GM23338 (cell line): ENCODE data around the gene SP6. TPM values are rescaled to one million over a fixed set of nuclear protein-coding genes. Genes with fewer than 3 reads are reported as not detected.

Experiments
- ATAC-seq: fragments of 200-7000 bp; cut with Tn5 transposase; 3 replicates; pipeline ENCODE4 v1.9.1; 2020
- DNase-seq: peaks from one replicate; pipeline ENCODE4 v3.0.0-alpha.2; 2015; ENCODE audit warnings: low spot score
- H2AFZ ChIP-seq: fragments of 200-600 bp; sonication (generic); 2 replicates; pipeline ENCODE4 v1.8.0; 2016; ENCODE audit warnings: antibody characterized with exemption, mild to moderate bottlenecking, moderate library complexity
- H3F3A ChIP-seq: fragments of 200-600 bp; sonication (generic); replicated peaks from 2 replicates; pipeline ENCODE4 v1.8.0; 2017; ENCODE audit warnings: antibody characterized with exemption, mixed run types, low read depth
- H3K27ac ChIP-seq: fragments of 200-600 bp; sonication (generic); 2 replicates; pipeline ENCODE4 v1.6.1; 2016; ENCODE audit warnings: low read depth
- H3K27me3 ChIP-seq: fragments of 200-600 bp; sonication (generic); 2 replicates; pipeline ENCODE4 v1.8.0; 2016; ENCODE audit warnings: mild to moderate bottlenecking, mixed run types, moderate library complexity; ENCODE audit not compliant: insufficient read depth
- H3K36me3 ChIP-seq: fragments of 200-600 bp; sonication (generic); 2 replicates; pipeline ENCODE4 v1.8.0; 2016; ENCODE audit warnings: mild to moderate bottlenecking; ENCODE audit not compliant: insufficient read depth
- H3K4me1 ChIP-seq: fragments of 200-600 bp; sonication (generic); 2 replicates; pipeline ENCODE4 v1.8.0; 2016; ENCODE audit warnings: mild to moderate bottlenecking, moderate library complexity; ENCODE audit not compliant: insufficient read depth
- H3K4me2 ChIP-seq: fragments of 200-600 bp; sonication (generic); 2 replicates; pipeline ENCODE4 v1.7.1; 2017; ENCODE audit warnings: mixed run types
- H3K4me3 ChIP-seq: fragments of 200-600 bp; sonication (generic); 2 replicates; pipeline ENCODE4 v1.6.1; 2016; ENCODE audit warnings: mixed run types
- H3K79me2 ChIP-seq: fragments of 200-600 bp; sonication (generic); replicated peaks from 2 replicates; pipeline ENCODE4 v1.8.0; 2017; ENCODE audit warnings: mild to moderate bottlenecking; ENCODE audit not compliant: insufficient read depth
- H3K9me2 ChIP-seq: fragments of 200-600 bp; sonication (generic); 2 replicates; pipeline ENCODE4 v1.8.0; 2017; ENCODE audit not compliant: insufficient read depth
- H4K20me1 ChIP-seq: fragments of 200-600 bp; sonication (generic); replicated peaks from 2 replicates; pipeline ENCODE4 v1.8.0; 2017; ENCODE audit warnings: mild to moderate bottlenecking; ENCODE audit not compliant: insufficient read depth
- H3K27ac Mint-ChIP-seq: 2 replicates; pipeline ENCODE4 v1.8.0; 2020; ENCODE audit warnings: inconsistent platforms, mild to moderate bottlenecking, moderate library complexity, mixed read lengths
- H3K27me3 Mint-ChIP-seq: 3 replicates; pipeline ENCODE4 v1.8.0; 2022; ENCODE audit warnings: low read depth, mild to moderate bottlenecking, moderate library complexity, mixed read lengths, inconsistent platforms; ENCODE audit not compliant: insufficient read depth, poor library complexity
- H3K36me3 Mint-ChIP-seq: 3 replicates; pipeline ENCODE4 v1.8.0; 2021; ENCODE audit warnings: low read depth, mild to moderate bottlenecking, inconsistent platforms, moderate library complexity, mixed read lengths
- H3K4me1 Mint-ChIP-seq: 3 replicates; pipeline ENCODE4 v1.8.0; 2020; ENCODE audit warnings: mild to moderate bottlenecking, inconsistent platforms, mixed read lengths
- H3K4me3 Mint-ChIP-seq: 3 replicates; pipeline ENCODE4 v1.8.0; 2021; ENCODE audit warnings: moderate library complexity, mild to moderate bottlenecking, inconsistent platforms, mixed read lengths
- H3K9me3 Mint-ChIP-seq: 3 replicates; pipeline ENCODE4 v1.8.0; 2020; ENCODE audit warnings: moderate library complexity, mild to moderate bottlenecking, inconsistent platforms, mixed read lengths
- CREB1 ChIP-seq: fragments of 250-450 bp; sonication (Bioruptor Pico); IDR thresholded peaks from 2 replicates; pipeline ENCODE4 v1.5.0; 2020; ENCODE audit warnings: low read depth, mild to moderate bottlenecking, moderate library complexity
- EZH2phosphoT487 ChIP-seq: fragments of 200-600 bp; sonication (generic); IDR thresholded peaks from one replicate; pipeline ENCODE4 v1.8.1; 2018; ENCODE audit warnings: antibody characterized with exemption; ENCODE audit not compliant: unreplicated experiment
- JUNB ChIP-seq: IDR thresholded peaks from one replicate; pipeline ENCODE4 v1.6.1; 2016; ENCODE audit warnings: antibody characterized with exemption; ENCODE audit not compliant: unreplicated experiment
- POLR2AphosphoS5 ChIP-seq: IDR thresholded peaks from 2 replicates; pipeline ENCODE4 v1.6.1; 2016; ENCODE audit warnings: antibody characterized with exemption, low read depth
- REST ChIP-seq: IDR thresholded peaks from one replicate; pipeline ENCODE4 v1.6.1; 2018; ENCODE audit warnings: antibody characterized with exemption; ENCODE audit not compliant: unreplicated experiment
- STAT1 ChIP-seq: IDR thresholded peaks from one replicate; pipeline ENCODE4 v1.6.1; 2016; ENCODE audit warnings: antibody characterized with exemption; ENCODE audit not compliant: unreplicated experiment
- ZNF331 ChIP-seq: fragments of 250-450 bp; sonication (Bioruptor Pico); IDR thresholded peaks from 2 replicates; pipeline ENCODE4 v1.5.0; 2020; ENCODE audit warnings: low read depth, mild to moderate bottlenecking, moderate library complexity
- ZNF462 ChIP-seq: fragments of 250-450 bp; sonication (Bioruptor Pico); IDR thresholded peaks from 2 replicates; pipeline ENCODE4 v1.5.0; 2020; ENCODE audit warnings: mild to moderate bottlenecking, moderate library complexity
- polyA plus RNA-seq: library from polyadenylated mRNA; unstranded; fragments of >200 nt; fragmentation: Nextera tagmentation; extraction: Ambion mirVana; gene quantifications from 2 replicates; pipeline ENCODE4 v1.2.1, GENCODE V29; 2016
- total RNA-seq: library from RNA; depleted of rRNA; stranded (reverse); fragments of >200 nt; shearing (Covaris generic); gene quantifications from 2 replicates; pipeline ENCODE4 v1.2.3, GENCODE V29; 2014

Gene SP6
- total and polyA plus RNA-seq, 2 experiments from 2014 or later, result 0.13 to 1.0 TPM

- H3K4me1 ChIP-seq, result peaks cover 34% of the 10 kb centered on the region
- peak overlapping the region; percentile 67 for H2AFZ ChIP-seq
- peaks cover 22% of the 10 kb centered on the region for H3K79me2 ChIP-seq
- Mint-ChIP-seq H3K27me3 (peaks cover 11% of the 10 kb centered on the region), H3K4me3 (peak overlapping the region; percentile 88), H3K36me3 (no peaks in the 10 kb centered on the region; the same call in 2 of the 3 replicates), H3K4me1 (peaks cover 44% of the 10 kb centered on the region), H3K9me3 (no peaks in the 10 kb centered on the region; the same call in 2 of the 3 replicates), H3K27ac (peak overlapping the region; percentile 89)
- 0 out of 2 replicates have a peak overlapping the region, but pooled peaks have one; percentile 47 for H3K27ac ChIP-seq
- no peak for DNase-seq
- no peaks in the 10 kb centered on the region; the same call in 1 of the 2 replicates for H3F3A ChIP-seq
- no peaks in the 10 kb centered on the region for H3K36me3 ChIP-seq
- no peaks in the 10 kb centered on the region for H4K20me1 ChIP-seq
- peak; percentile 1 for ATAC-seq
- TF ChIP-seq EZH2phosphoT487 (no peak), CREB1 (CRISPR knock-in tag) (no peak)
- H3K9me2 ChIP-seq, result no peaks in the 10 kb centered on the region
- peak overlapping the region; percentile 97 for H3K4me3 ChIP-seq
- H3K4me2 ChIP-seq, result peak overlapping the region; percentile 95
- no peaks in the 10 kb centered on the region for H3K27me3 ChIP-seq
These were observed 45.9 kb upstream of the SP6 start for GRCh38 chr17:47896672-47897490.

- Mint-ChIP-seq H3K36me3 (no peaks in the 10 kb centered on the region; the same call in 2 of the 3 replicates), H3K4me3 (peak within 1 kb of the TSS; percentile 96), H3K27ac (peak within 1 kb of the TSS; percentile 96), H3K9me3 (no peaks in the 10 kb centered on the region; the same call in 2 of the 3 replicates), H3K4me1 (peaks cover 37% of the 10 kb centered on the region), H3K27me3 (peaks cover 11% of the 10 kb centered on the region)
- peak within 1 kb of the TSS; percentile 97 for H3K4me3 ChIP-seq
- no peaks in the 10 kb centered on the region for H3K27me3 ChIP-seq
- no peaks in the 10 kb centered on the region for H3K9me2 ChIP-seq
- 0 out of 2 replicates have a peak within 1 kb of the TSS, but pooled peaks have one; percentile 47 for H3K27ac ChIP-seq
- peak within 1 kb of the TSS; percentile 95 for H3K4me2 ChIP-seq
- H3K79me2 ChIP-seq, result peaks cover 22% of the 10 kb centered on the region
- ATAC-seq, result peak; percentile 93
- H2AFZ ChIP-seq, result peak within 1 kb of the TSS; percentile 68
- TF ChIP-seq ZNF331 (CRISPR knock-in tag) (no peak), JUNB (no peak), REST (no peak), POLR2AphosphoS5 (peak; percentile 75), ZNF462 (CRISPR knock-in tag) (no peak), STAT1 (no peak), CREB1 (CRISPR knock-in tag) (peak; percentile 96)
- H4K20me1 ChIP-seq, result no peaks in the 10 kb centered on the region
- no peaks in the 10 kb centered on the region for H3K36me3 ChIP-seq
- no peaks in the 10 kb centered on the region; the same call in 1 of the 2 replicates for H3F3A ChIP-seq
- peak; percentile 100 for DNase-seq
- H3K4me1 ChIP-seq, result peaks cover 26% of the 10 kb centered on the region
These were observed 45.1 kb upstream of the SP6 start, which contains the start of gene SP2 for GRCh38 chr17:47895856-47896671. TSS of gene SP2 (plus strand) at chr17:47896236. CDS start at chr17:47896287, 51 bp downstream.
